Smooth muscle cell (in vitro differentiated cells): Measurements from ENCODE around the gene NRDE2. TPM values are rescaled to one million over a fixed set of nuclear protein-coding genes. Genes with fewer than 3 reads are reported as not detected.
A peak's percentile ranks its signal among the peaks of the same experiment; 100 is the strongest.

ENCODE experiments used
- DNase-seq: peaks from one replicate; lab custom pipeline; 2025; ENCODE audit not compliant: unreplicated experiment; lab: John Stamatoyannopoulos, UW
- H2AFZ ChIP-seq: fragments of 200-600 bp; sonication (generic); 2 replicates; pipeline ENCODE4 v1.6.0; 2016; ENCODE audit warnings: antibody characterized with exemption, low read depth, mild to moderate bottlenecking
- H3F3A ChIP-seq: fragments of 200-600 bp; sonication (generic); 2 replicates; pipeline ENCODE4 v1.6.0; 2017; ENCODE audit warnings: antibody characterized with exemption, low read depth
- H3K27ac ChIP-seq: fragments of 200-600 bp; sonication (generic); 2 replicates; pipeline ENCODE4 v1.5.1; 2016; ENCODE audit warnings: low read depth, mild to moderate bottlenecking
- H3K27me3 ChIP-seq: fragments of 200-600 bp; sonication (generic); 2 replicates; pipeline ENCODE4 v1.6.1; 2016; ENCODE audit warnings: low read depth, mild to moderate bottlenecking
- H3K36me3 ChIP-seq: fragments of 200-600 bp; sonication (generic); 2 replicates; pipeline ENCODE4 v1.5.1; 2016; ENCODE audit warnings: low read depth
- H3K4me1 ChIP-seq: fragments of 200-600 bp; sonication (generic); 2 replicates; pipeline ENCODE4 v1.5.1; 2016; ENCODE audit warnings: low read depth
- H3K4me2 ChIP-seq: fragments of 200-600 bp; sonication (generic); 2 replicates; pipeline ENCODE4 v1.6.0; 2016; ENCODE audit warnings: mild to moderate bottlenecking
- H3K4me3 ChIP-seq: fragments of 200-600 bp; sonication (generic); 2 replicates; pipeline ENCODE4 v1.5.1; 2016; ENCODE audit warnings: mild to moderate bottlenecking
- H3K79me2 ChIP-seq: fragments of 200-600 bp; sonication (generic); 2 replicates; pipeline ENCODE4 v1.6.0; 2016; ENCODE audit warnings: low read depth, mild to moderate bottlenecking
- H3K9ac ChIP-seq: fragments of 200-600 bp; sonication (generic); 2 replicates; pipeline ENCODE4 v1.6.0; 2016; ENCODE audit warnings: low read depth
- H3K9me3 ChIP-seq: fragments of 200-600 bp; sonication (generic); replicated peaks from 2 replicates; pipeline ENCODE4 v1.5.1; 2016; ENCODE audit warnings: low read depth
- H4K20me1 ChIP-seq: fragments of 200-600 bp; sonication (generic); 2 replicates; pipeline ENCODE4 v1.6.0; 2016; ENCODE audit warnings: low read depth
- CTCF ChIP-seq: fragments of 200-600 bp; sonication (generic); IDR thresholded peaks from 2 replicates; pipeline ENCODE4 v1.5.1; 2017; ENCODE audit warnings: borderline replicate concordance, mild to moderate bottlenecking, antibody characterized with exemption; ENCODE audit not compliant: insufficient read depth, poor library complexity, severe bottlenecking
- WGBS: methylation state at CpG from one replicate; pipeline ENCODE4 v1.1.7; 2016; ENCODE audit warnings: low lambda C conversion rate; 5-methylcytosine and 5-hydroxymethylcytosine counted together
- polyA plus RNA-seq: library from polyadenylated mRNA; unstranded; fragments of >200 nt; fragmentation: Nextera tagmentation; extraction: Ambion mirVana; gene quantifications from 2 replicates; pipeline ENCODE4 v1.2.1, GENCODE V29; 2016
- total RNA-seq: library from RNA; depleted of rRNA; stranded (reverse); fragments of >200 nt; gene quantifications from 2 replicates; pipeline ENCODE4 v1.2.3, GENCODE V29; 2014

The NRDE2 gene
- total and polyA plus RNA-seq, 2 experiments from 2014 or later: 8.0 to 9.9 TPM

- Histone ChIP-seq H4K20me1 (no peaks in the 10 kb centered on the region), H3K79me2 (no peaks in the 10 kb centered on the region), H2AFZ (no peak overlapping the region), H3K27me3 (no peaks in the 10 kb centered on the region), H3K27ac (peak overlapping the region; percentile 22), H3K9ac (no peak overlapping the region), H3K4me3 (no peak overlapping the region), H3K36me3 (no peaks in the 10 kb centered on the region), H3K4me2 (peak overlapping the region; percentile 4), H3K4me1 (no peaks in the 10 kb centered on the region), H3K9me3 (no peaks in the 10 kb centered on the region), H3F3A (no peaks in the 10 kb centered on the region)
- no peak for TF ChIP-seq CTCF
- no peak for DNase-seq
Measured at GRCh38 chr14:90281756-90282155, 50.0 kb downstream of the NRDE2 start.

- H3K36me3 ChIP-seq: no peaks in the 10 kb centered on the region
- no peaks in the 10 kb centered on the region for H3K79me2 ChIP-seq
- no peaks in the 10 kb centered on the region for H4K20me1 ChIP-seq
- no peaks in the 10 kb centered on the region for H3K9me3 ChIP-seq
- WGBS: 40% methylated on average over 8 of the region's 8 CpGs
- peak overlapping the region; percentile 70 for H3K27ac ChIP-seq
- H3K9ac ChIP-seq: no peak overlapping the region
- no peak overlapping the region for H3K4me3 ChIP-seq
- no peak for DNase-seq
- H2AFZ ChIP-seq: no peak overlapping the region
- H3K4me1 ChIP-seq: no peaks in the 10 kb centered on the region
- H3K27me3 ChIP-seq: no peaks in the 10 kb centered on the region
- no peak for TF ChIP-seq CTCF
- H3K4me2 ChIP-seq: peak overlapping the region; percentile 4
- H3F3A ChIP-seq: no peaks in the 10 kb centered on the region
Measured at GRCh38 chr14:90281261-90281660, 50.5 kb downstream of the NRDE2 start.

- Histone ChIP-seq H3K27me3 (no peaks in the 10 kb centered on the region), H4K20me1 (no peaks in the 10 kb centered on the region), H3K4me1 (no peaks in the 10 kb centered on the region), H3K9ac (no peak overlapping the region), H3K4me2 (no peak overlapping the region), H3K36me3 (no peaks in the 10 kb centered on the region), H2AFZ (no peak overlapping the region), H3K79me2 (no peaks in the 10 kb centered on the region), H3K4me3 (no peak overlapping the region), H3K9me3 (no peaks in the 10 kb centered on the region), H3F3A (peaks cover 6% of the 10 kb centered on the region), H3K27ac (no peak overlapping the region)
- 97% methylated on average over 7 of the region's 7 CpGs for WGBS
- no peak for DNase-seq
- TF ChIP-seq CTCF: no peak
Measured at GRCh38 chr14:90280096-90280495, 51.6 kb downstream of the NRDE2 start.
